Smooth muscle cell (in vitro differentiated cells): ENCODE data around the gene GAS2. TPM values are rescaled to one million over a fixed set of nuclear protein-coding genes. Genes with fewer than 3 reads are reported as not detected.

Experiments used
- DNase-seq: peaks from one replicate; lab custom pipeline; 2025; ENCODE audit not compliant: unreplicated experiment; lab: John Stamatoyannopoulos, UW
- H2AFZ ChIP-seq: fragments of 200-600 bp; sonication (generic); 2 replicates; pipeline ENCODE4 v1.6.0; 2016; ENCODE audit warnings: antibody characterized with exemption, low read depth, mild to moderate bottlenecking
- H3F3A ChIP-seq: fragments of 200-600 bp; sonication (generic); 2 replicates; pipeline ENCODE4 v1.6.0; 2017; ENCODE audit warnings: antibody characterized with exemption, low read depth
- H3K27ac ChIP-seq: fragments of 200-600 bp; sonication (generic); 2 replicates; pipeline ENCODE4 v1.5.1; 2016; ENCODE audit warnings: low read depth, mild to moderate bottlenecking
- H3K27me3 ChIP-seq: fragments of 200-600 bp; sonication (generic); 2 replicates; pipeline ENCODE4 v1.6.1; 2016; ENCODE audit warnings: low read depth, mild to moderate bottlenecking
- H3K36me3 ChIP-seq: fragments of 200-600 bp; sonication (generic); 2 replicates; pipeline ENCODE4 v1.5.1; 2016; ENCODE audit warnings: low read depth
- H3K4me1 ChIP-seq: fragments of 200-600 bp; sonication (generic); 2 replicates; pipeline ENCODE4 v1.5.1; 2016; ENCODE audit warnings: low read depth
- H3K4me2 ChIP-seq: fragments of 200-600 bp; sonication (generic); 2 replicates; pipeline ENCODE4 v1.6.0; 2016; ENCODE audit warnings: mild to moderate bottlenecking
- H3K4me3 ChIP-seq: fragments of 200-600 bp; sonication (generic); 2 replicates; pipeline ENCODE4 v1.5.1; 2016; ENCODE audit warnings: mild to moderate bottlenecking
- H3K79me2 ChIP-seq: fragments of 200-600 bp; sonication (generic); 2 replicates; pipeline ENCODE4 v1.6.0; 2016; ENCODE audit warnings: low read depth, mild to moderate bottlenecking
- H3K9ac ChIP-seq: fragments of 200-600 bp; sonication (generic); 2 replicates; pipeline ENCODE4 v1.6.0; 2016; ENCODE audit warnings: low read depth
- H3K9me3 ChIP-seq: fragments of 200-600 bp; sonication (generic); replicated peaks from 2 replicates; pipeline ENCODE4 v1.5.1; 2016; ENCODE audit warnings: low read depth
- H4K20me1 ChIP-seq: fragments of 200-600 bp; sonication (generic); 2 replicates; pipeline ENCODE4 v1.6.0; 2016; ENCODE audit warnings: low read depth
- WGBS: methylation state at CpG from one replicate; pipeline ENCODE4 v1.1.7; 2016; ENCODE audit warnings: low lambda C conversion rate; 5-methylcytosine and 5-hydroxymethylcytosine counted together
- polyA plus RNA-seq: library from polyadenylated mRNA; unstranded; fragments of >200 nt; fragmentation: Nextera tagmentation; extraction: Ambion mirVana; gene quantifications from 2 replicates; pipeline ENCODE4 v1.2.1, GENCODE V29; 2016
- total RNA-seq: library from RNA; depleted of rRNA; stranded (reverse); fragments of >200 nt; gene quantifications from 2 replicates; pipeline ENCODE4 v1.2.3, GENCODE V29; 2014
- TF ChIP-seq, protein P1 (sequence below): fragments of 200-600 bp; sonication (generic); IDR thresholded peaks from 2 replicates; pipeline ENCODE4 v1.5.1; 2017; ENCODE audit warnings: borderline replicate concordance, mild to moderate bottlenecking, antibody characterized with exemption; ENCODE audit not compliant: insufficient read depth, poor library complexity, severe bottlenecking

GAS2 gene
- total and polyA plus RNA-seq, 2 experiments from 2014 or later = 0.31 to 1.3 TPM

DNA sequence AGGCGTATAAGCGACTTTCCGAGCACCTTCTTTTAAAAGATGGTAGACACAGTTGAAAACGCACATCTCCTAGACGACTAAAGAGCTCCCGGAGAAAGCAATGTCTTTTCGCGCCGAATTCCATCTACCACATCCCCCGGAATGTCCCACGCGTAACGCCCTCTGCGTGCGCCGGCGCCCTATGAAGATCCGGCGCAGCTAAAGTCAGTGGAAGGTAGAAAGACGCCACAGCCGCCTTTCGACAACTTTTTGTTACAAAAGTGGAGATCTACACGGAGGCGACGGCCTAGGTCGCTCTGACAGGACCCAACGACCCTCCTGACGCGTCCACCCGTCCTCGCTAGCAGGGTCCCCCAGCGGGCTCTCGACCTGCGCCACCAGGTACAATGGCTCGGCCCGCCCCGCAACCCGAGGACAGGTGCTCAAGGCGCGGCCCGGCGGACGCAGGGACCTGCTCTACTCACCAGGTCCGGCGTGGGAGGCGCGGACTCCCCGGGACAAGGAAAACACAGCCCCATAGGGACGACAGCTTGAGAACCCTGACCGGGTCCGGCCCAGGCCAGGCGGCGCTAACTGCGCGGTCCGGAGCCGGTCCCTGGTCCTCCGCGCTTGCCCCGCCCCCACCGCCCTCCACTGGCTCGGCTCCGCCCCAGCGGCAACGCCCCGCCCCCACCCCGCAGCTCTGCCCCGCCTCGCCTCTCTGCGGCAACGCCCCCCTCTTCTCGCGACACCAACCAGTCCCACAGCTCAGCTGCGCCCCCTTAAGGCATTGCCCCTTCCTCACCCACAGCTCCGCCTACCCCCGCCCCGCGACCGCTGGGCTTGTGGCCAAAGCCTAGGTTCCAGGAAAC is 163.0 kb downstream of the GAS2 start, which contains the start of gene SVIP:
Gene SVIP (minus strand): TSS at position 571 of the 851 bp plus-strand sequence. CDS start 53 bp downstream, at position 518.
- H3K4me1 ChIP-seq = peaks cover 6% of the 10 kb centered on the region
- TF ChIP-seq, protein P1, sequence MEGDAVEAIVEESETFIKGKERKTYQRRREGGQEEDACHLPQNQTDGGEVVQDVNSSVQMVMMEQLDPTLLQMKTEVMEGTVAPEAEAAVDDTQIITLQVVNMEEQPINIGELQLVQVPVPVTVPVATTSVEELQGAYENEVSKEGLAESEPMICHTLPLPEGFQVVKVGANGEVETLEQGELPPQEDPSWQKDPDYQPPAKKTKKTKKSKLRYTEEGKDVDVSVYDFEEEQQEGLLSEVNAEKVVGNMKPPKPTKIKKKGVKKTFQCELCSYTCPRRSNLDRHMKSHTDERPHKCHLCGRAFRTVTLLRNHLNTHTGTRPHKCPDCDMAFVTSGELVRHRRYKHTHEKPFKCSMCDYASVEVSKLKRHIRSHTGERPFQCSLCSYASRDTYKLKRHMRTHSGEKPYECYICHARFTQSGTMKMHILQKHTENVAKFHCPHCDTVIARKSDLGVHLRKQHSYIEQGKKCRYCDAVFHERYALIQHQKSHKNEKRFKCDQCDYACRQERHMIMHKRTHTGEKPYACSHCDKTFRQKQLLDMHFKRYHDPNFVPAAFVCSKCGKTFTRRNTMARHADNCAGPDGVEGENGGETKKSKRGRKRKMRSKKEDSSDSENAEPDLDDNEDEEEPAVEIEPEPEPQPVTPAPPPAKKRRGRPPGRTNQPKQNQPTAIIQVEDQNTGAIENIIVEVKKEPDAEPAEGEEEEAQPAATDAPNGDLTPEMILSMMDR = peak; percentile 42
- H3K9ac ChIP-seq = no peak within 1 kb of the TSS
- no peak within 1 kb of the TSS for H3K27ac ChIP-seq
- H3K36me3 ChIP-seq = no peaks in the 10 kb centered on the region
- no peaks in the 10 kb centered on the region for H4K20me1 ChIP-seq
- peak within 1 kb of the TSS; percentile 86 for H2AFZ ChIP-seq
- peak within 1 kb of the TSS; percentile 67 for H3K4me3 ChIP-seq
- H3K79me2 ChIP-seq = no peaks in the 10 kb centered on the region
- no peaks in the 10 kb centered on the region for H3K9me3 ChIP-seq
- H3K4me2 ChIP-seq = peak within 1 kb of the TSS; percentile 86
- peak; percentile 25 for DNase-seq
- WGBS = 3% methylated on average over 56 of the region's 79 CpGs
- H3K27me3 ChIP-seq = no peaks in the 10 kb centered on the region
- no peaks in the 10 kb centered on the region for H3F3A ChIP-seq

DNA sequence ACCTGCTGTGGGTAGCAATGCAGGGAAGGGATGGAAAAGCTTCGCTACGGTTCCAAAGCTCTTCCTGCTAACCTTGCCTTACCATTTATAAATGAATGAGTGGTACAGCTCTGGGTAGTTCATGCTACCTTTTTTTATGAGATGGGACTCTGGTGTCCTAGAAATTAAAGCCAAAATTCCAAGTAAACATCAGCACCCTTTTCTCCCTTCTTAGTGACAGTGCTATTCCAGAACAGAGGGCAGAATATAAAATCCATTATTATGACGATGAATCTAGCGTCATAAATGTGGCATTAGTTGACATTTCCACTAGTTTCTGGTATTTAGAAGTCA is 163.6 kb downstream of the GAS2 start:
- H3K4me1 ChIP-seq = peaks cover 6% of the 10 kb centered on the region
- no peaks in the 10 kb centered on the region for H3K79me2 ChIP-seq
- H4K20me1 ChIP-seq = no peaks in the 10 kb centered on the region
- H3K36me3 ChIP-seq = no peaks in the 10 kb centered on the region
- H3F3A ChIP-seq = no peaks in the 10 kb centered on the region
- H3K9me3 ChIP-seq = no peaks in the 10 kb centered on the region
- 37% methylated on average over 4 of the region's 4 CpGs for WGBS
- peak overlapping the region; percentile 78 for H2AFZ ChIP-seq
- peak overlapping the region; percentile 86 for H3K4me2 ChIP-seq
- H3K4me3 ChIP-seq = peak overlapping the region; percentile 67
- no peak overlapping the region for H3K27ac ChIP-seq
- TF ChIP-seq, protein P1 = no peak
- no peak overlapping the region for H3K9ac ChIP-seq
- no peaks in the 10 kb centered on the region for H3K27me3 ChIP-seq
- no peak for DNase-seq

DNA sequence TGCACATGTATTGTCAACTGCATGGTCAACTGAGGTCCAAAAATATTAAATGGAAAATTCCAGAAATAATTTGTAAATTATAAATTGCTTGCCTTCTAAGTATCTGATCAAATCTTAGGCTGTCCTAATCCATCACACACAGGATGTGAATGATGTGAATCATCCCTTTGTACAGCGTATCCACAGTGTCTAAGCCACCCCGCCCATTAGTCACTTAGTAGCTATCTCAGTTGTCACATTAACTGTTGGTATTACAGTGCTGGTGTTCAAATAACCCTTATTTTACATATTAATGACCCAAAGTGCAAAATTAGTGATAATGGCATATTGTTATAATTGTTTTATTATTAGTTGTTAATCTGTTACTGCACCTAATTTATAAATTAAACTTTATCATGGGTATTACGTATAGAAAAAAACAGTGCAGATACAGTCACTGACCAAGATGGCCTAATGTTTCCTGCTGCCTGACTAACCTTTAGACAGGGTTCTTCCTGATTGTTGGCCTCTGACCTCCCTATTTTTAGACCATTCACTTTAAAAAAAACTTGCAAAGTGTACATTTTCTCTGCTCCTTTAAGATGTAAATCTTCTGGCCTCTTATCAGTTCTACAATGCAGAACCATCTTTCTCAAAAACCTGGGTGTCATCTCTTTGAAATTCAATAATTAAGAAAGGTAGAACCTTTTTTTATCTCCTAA is 166.1 kb downstream of the GAS2 start:
- H2AFZ ChIP-seq = no peak overlapping the region
- no peaks in the 10 kb centered on the region for H4K20me1 ChIP-seq
- 75% methylated on average over 3 of the region's 3 CpGs for WGBS
- no peak overlapping the region for H3K27ac ChIP-seq
- H3K27me3 ChIP-seq = no peaks in the 10 kb centered on the region
- H3K9ac ChIP-seq = no peak overlapping the region
- H3K79me2 ChIP-seq = no peaks in the 10 kb centered on the region
- peaks cover 6% of the 10 kb centered on the region for H3K4me1 ChIP-seq
- no peak for DNase-seq
- no peaks in the 10 kb centered on the region for H3K9me3 ChIP-seq
- H3K36me3 ChIP-seq = no peaks in the 10 kb centered on the region
- TF ChIP-seq, protein P1 = no peak
- no peaks in the 10 kb centered on the region for H3F3A ChIP-seq
- H3K4me2 ChIP-seq = no peak overlapping the region
- no peak overlapping the region for H3K4me3 ChIP-seq
